ENCODE data around the gene RPS27. TPM values are rescaled to one million over a fixed set of nuclear protein-coding genes. Genes with fewer than 3 reads are reported as not detected.

The RPS27 gene
- total RNA-seq, 1 experiment from 2014 or later: 1,783 TPM

DNA sequence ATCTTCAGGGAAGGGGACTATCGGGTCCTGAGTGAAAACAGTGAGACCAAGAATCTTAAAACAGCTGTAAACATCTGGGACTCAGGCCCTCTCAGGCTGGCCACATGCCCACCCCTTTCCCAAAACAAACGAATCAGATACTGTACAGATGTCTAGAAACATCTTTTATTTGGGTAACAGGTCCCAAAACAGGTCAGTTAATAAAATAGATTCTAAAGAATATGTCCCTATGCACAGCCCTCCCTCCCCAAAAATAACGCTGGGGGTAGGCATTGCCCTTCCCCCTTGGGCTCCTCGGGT lies 31.7 kb upstream of the RPS27 start:
- BruUV-seq (replicated peaks): no TSS peak
- Mint-ChIP-seq H3K36me3 (ENCODE audit: insufficient read depth, unreplicated experiment) (peaks cover 50% of the 10 kb centered on the region), H3K27me3 (ENCODE audit: unreplicated experiment) (no peaks in the 10 kb centered on the region), H3K9me3 (ENCODE audit: low read depth, unreplicated experiment) (no peaks in the 10 kb centered on the region), H3K4me3 (ENCODE audit: low read depth, unreplicated experiment) (peak overlapping the region; percentile 90), H3K27ac (ENCODE audit: unreplicated experiment) (peak overlapping the region; percentile 39), H3K4me1 (ENCODE audit: low read depth, unreplicated experiment) (peaks cover 34% of the 10 kb centered on the region)
- intact Hi-C loops (cut with micrococcal nuclease; ENCODE audit: unreplicated experiment): no loop called here
- CTCF ChIA-PET: interaction anchor here (0.6 to 3.2 kb wide), 3 partner anchors 9 to 18 kb away, joined by 3 to 16 read pairs (median 3); partner anchors contain the start of genes CREB3L4 and JTB
- no peak for DNase-seq
- no peak for TF ChIP-seq CTCF (IDR thresholded peaks at IDR 0.05; ENCODE audit: unreplicated experiment)

DNA sequence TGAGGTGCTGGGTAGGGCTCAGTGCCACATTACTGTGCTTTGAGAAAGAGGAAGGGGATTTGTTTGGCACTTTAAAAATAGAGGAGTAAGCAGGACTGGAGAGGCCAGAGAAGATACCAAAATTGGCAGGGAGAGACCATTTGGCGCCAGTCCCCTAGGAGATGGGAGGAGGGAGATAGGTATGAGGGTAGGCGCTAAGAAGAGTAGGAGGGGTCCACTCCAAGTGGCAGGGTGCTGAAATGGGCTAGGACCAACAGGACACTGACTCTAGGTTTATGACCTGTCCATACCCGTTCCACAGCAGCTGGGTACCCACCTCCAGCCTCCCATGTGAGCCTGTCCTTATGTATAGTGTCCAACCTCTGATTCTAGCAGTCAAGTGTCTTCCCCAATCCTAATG lies 31.1 kb upstream of the RPS27 start:
- no peaks in the 10 kb centered on the region for H3K27me3 Mint-ChIP-seq (ENCODE audit: unreplicated experiment)
- no peaks in the 10 kb centered on the region for H3K9me3 Mint-ChIP-seq (ENCODE audit: low read depth, unreplicated experiment)
- H3K4me1 Mint-ChIP-seq (ENCODE audit: low read depth, unreplicated experiment): peaks cover 39% of the 10 kb centered on the region
- TF ChIP-seq CTCF (IDR thresholded peaks at IDR 0.05; ENCODE audit: unreplicated experiment): no peak
- no peak overlapping the region for H3K4me3 Mint-ChIP-seq (ENCODE audit: low read depth, unreplicated experiment)
- no peak overlapping the region for H3K27ac Mint-ChIP-seq (ENCODE audit: unreplicated experiment)
- H3K36me3 Mint-ChIP-seq (ENCODE audit: insufficient read depth, unreplicated experiment): peaks cover 55% of the 10 kb centered on the region
- TSS peak; percentile 0 for BruUV-seq (replicated peaks)
- DNase-seq: no peak
- intact Hi-C loops (cut with micrococcal nuclease; ENCODE audit: unreplicated experiment): no loop called here
- CTCF ChIA-PET: interaction anchor here (1.0 to 3.2 kb wide), 2 partner anchors 8 to 18 kb away, joined by 3 to 16 read pairs; partner anchors contain the start of genes CREB3L4 and JTB

- Mint-ChIP-seq H3K36me3 (ENCODE audit: insufficient read depth, unreplicated experiment) (peaks cover 59% of the 10 kb centered on the region), H3K27me3 (ENCODE audit: unreplicated experiment) (no peaks in the 10 kb centered on the region), H3K9me3 (ENCODE audit: low read depth, unreplicated experiment) (no peaks in the 10 kb centered on the region), H3K27ac (ENCODE audit: unreplicated experiment) (no peak overlapping the region), H3K4me3 (ENCODE audit: low read depth, unreplicated experiment) (no peak overlapping the region), H3K4me1 (ENCODE audit: low read depth, unreplicated experiment) (peaks cover 41% of the 10 kb centered on the region)
- BruUV-seq (replicated peaks): no TSS peak
- no peak for TF ChIP-seq CTCF (IDR thresholded peaks at IDR 0.05; ENCODE audit: unreplicated experiment)
- intact Hi-C loops (cut with micrococcal nuclease; ENCODE audit: unreplicated experiment): no loop called here
- DNase-seq: no peak
- CTCF ChIA-PET: no interaction called here
These were observed 30.4 kb upstream of the RPS27 start for GRCh38 chr1:153960206-153960605.

- CTCF ChIA-PET: no interaction called here
- no peaks in the 10 kb centered on the region for H3K9me3 Mint-ChIP-seq (ENCODE audit: low read depth, unreplicated experiment)
- intact Hi-C loops (cut with micrococcal nuclease; ENCODE audit: unreplicated experiment): no loop called here
- no peak overlapping the region for H3K27ac Mint-ChIP-seq (ENCODE audit: unreplicated experiment)
- peaks cover 67% of the 10 kb centered on the region for H3K36me3 Mint-ChIP-seq (ENCODE audit: insufficient read depth, unreplicated experiment)
- no peak for DNase-seq
- peaks cover 50% of the 10 kb centered on the region for H3K4me1 Mint-ChIP-seq (ENCODE audit: low read depth, unreplicated experiment)
- no peaks in the 10 kb centered on the region for H3K27me3 Mint-ChIP-seq (ENCODE audit: unreplicated experiment)
- TF ChIP-seq CTCF (IDR thresholded peaks at IDR 0.05; ENCODE audit: unreplicated experiment): no peak
- peak overlapping the region; percentile 79 for H3K4me3 Mint-ChIP-seq (ENCODE audit: low read depth, unreplicated experiment)
- BruUV-seq (replicated peaks): no TSS peak
These were observed 29.1 kb upstream of the RPS27 start for GRCh38 chr1:153961421-153961820.

Measured in Calu3 (cell line).